COLO829 (cell line): ENCODE data around the gene CCK.

Source experiments
- DNase-seq: peaks from one replicate; pipeline ENCODE4 v3.0.0; 2012; ENCODE audit warnings: low spot score

Gene CCK

DNA sequence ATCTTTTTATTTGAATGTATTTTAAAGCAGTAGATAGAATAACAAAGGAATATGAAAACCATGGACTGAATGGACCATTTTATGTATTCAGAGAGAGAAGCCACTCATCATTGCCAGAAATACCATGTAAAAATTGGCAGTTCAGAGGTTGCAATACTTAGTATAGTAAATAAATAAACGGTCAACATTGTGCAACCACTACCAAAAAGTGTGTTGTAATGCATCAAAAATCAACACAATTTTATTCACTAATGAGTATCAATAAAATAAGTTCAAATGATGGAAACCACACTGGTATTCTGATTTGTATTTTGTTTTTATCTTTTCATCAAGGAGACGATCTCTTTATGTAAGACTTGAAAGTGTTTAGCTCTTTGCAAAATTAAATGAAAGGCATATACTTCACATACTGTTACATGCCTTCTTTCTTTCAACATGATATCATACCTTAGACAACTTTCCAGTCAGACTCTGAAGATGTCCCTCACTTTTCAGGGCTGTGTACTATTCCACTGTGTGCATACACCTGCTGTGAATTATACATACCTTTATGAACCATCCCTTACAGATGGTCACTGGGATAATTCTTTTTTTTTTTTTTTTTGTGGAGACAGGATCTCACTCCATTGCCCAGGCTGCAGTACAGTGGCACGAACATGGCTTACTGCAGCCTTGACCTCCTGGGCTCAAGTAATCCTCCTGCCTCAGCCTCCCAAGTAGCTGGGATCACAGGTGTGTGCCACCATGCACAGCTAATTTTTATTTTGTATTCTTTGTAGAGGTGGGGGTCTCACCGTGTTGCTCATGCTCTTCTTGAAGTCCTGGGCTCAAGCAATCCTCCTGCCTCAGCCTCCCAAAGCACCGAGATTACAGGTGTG, 40.3 kb downstream of the CCK start:
- no peak for DNase-seq

DNA sequence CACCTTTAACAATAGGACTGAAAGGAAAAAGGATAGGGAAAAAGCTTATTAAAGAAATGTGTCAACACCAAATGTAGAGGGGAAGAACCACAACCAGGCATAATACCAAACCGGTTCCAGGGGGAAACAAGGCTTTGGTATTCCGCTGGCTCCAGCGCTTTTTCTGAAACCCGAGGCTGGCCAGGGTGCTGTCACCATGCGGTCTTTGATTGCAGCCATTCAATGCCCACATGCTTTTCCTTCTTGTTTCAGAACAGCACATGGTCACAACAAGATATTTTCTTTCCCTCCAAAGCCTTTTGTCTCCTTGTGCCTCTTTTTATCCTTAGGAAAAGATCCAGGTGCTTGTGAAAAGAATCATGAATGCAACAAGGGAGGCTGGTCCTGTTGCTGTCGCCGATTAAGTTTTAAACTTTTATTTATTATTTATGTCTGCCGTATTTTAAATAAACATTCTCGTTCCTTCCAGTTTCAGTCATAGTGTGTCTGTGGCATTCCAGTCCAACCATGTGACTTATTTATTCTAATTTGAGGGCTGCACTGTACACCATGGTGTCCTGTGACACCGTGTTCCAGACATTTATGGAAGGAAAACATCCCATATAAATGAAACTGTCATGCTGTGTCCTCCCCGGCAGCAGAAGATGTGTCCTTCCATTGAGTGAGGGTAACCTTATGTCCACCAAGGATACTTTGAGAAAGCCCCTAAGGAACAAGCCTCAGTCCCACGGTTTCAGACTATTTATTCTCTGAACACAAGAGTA, 41.1 kb downstream of the CCK start:
- no peak for DNase-seq

DNA sequence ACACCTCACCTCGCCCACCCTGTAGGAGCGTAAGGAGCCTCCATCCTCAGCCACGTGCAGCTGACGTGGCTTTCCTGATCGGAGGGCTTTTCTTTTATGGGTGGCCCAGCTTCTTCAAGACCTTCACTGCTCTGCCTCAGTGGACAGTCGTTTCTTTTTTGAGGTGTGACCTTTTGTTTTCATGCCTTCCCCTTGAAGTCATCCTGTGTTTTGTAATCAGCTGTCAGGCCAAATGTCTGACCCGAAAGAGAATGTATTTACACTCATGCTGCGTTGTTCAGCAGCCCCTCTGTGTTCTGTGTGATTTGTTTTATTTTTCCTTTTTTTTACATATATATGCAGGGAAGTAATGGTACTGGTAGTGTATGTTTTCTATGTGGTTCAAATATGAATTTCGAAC, 41.8 kb downstream of the CCK start:
- no peak for DNase-seq

DNA sequence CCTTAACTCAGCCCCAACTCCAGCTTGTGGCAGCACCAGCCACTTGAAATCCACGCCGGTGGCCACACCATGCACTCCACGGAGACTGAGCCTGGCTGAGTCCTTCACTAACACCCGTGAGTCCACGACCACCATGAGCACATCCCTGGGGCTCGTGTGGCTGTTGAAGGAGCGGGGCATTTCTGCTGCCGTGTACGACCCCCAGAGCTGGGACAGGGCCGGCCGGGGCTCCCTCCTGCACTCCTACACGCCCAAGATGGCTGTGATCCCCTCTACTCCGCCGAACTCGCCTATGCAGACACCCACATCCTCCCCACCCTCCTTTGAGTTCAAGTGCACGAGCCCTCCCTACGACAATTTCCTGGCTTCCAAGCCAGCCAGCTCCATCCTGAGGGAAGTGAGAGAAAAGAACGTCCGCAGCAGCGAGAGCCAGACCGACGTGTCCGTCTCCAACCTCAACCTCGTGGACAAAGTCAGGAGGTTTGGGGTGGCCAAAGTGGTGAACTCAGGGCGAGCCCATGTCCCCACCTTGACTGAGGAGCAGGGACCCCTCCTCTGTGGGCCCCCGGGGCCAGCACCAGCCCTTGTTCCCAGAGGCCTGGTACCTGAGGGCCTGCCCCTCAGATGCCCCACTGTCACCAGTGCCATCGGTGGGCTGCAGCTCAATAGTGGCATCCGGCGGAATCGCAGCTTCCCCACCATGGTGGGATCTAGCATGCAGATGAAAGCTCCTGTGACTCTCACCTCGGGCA, 42.9 kb downstream of the CCK start:
- no peak for DNase-seq

DNA sequence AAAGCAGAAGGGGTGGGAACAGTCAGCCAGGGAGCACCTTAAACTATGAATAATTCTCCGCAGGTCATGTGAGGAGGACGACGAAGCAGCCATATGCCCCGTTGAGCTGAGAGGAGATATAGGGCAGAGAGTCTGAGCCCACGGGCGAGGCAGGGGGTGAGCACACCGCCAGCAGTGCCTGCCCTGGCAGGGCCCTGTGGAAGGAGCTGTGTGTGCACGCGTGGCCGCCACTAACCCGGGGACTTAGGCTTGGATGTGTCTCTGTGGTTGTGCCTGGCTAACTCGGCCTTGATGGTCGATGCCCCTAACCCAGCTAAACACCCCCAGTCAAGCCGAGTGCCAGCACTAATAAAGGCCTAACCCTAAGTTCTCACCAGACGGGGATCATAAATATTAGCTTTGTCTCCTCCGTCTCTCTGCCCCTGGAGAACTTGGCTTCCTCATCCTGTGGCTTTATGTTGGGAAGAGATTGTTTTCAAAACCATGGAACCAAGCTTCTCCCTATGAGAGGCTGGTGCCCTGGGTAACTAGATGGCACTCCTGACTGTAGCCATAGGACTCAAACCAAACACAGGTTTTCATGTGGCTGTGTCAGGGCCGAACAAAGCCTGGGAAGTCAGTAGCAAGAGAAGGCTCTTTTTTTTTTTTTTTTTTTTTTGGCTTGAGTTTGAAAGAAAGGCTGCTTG, 45.4 kb downstream of the CCK start:
- no peak for DNase-seq

DNA sequence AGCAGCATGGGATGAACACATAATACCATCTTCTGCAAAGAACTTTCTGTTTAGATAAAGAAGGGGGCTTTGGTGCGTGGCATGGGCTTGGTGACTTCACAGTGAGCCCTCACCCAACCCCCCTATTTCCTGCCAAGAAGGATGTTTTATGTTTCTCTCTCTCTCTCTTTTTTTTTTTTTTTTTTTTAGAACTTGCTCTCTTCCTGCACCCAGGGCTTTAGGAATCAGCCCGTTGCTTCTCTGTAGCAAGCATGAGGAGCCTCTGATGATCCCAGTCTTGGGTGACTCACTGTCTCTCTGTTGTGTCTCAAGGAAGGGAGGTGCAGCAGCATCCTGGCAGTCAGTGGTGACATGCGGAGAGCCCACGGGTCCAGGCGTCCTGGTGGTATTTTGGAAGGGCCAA, 49.1 kb downstream of the CCK start:
- no peak for DNase-seq

DNA sequence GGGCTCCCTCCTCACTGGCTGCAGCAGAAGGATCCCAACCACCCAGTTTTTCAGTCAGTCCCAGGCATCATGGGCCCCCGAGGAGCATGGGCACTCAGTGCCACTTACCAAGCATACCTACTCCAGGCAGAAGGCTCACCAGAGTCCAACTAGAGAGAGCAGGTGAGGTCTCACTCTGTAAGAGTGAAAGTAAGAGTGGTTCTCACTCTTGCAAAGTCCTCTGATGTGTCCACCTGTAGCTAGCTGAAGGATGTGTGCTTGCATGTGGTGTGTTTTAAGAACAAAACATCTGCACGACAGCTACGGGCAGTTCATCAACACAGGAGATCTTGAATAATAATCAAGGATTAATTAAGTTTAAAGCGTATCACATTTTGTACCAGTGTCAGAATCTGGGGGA, 49.7 kb downstream of the CCK start:
- DNase-seq, result no peak

DNA sequence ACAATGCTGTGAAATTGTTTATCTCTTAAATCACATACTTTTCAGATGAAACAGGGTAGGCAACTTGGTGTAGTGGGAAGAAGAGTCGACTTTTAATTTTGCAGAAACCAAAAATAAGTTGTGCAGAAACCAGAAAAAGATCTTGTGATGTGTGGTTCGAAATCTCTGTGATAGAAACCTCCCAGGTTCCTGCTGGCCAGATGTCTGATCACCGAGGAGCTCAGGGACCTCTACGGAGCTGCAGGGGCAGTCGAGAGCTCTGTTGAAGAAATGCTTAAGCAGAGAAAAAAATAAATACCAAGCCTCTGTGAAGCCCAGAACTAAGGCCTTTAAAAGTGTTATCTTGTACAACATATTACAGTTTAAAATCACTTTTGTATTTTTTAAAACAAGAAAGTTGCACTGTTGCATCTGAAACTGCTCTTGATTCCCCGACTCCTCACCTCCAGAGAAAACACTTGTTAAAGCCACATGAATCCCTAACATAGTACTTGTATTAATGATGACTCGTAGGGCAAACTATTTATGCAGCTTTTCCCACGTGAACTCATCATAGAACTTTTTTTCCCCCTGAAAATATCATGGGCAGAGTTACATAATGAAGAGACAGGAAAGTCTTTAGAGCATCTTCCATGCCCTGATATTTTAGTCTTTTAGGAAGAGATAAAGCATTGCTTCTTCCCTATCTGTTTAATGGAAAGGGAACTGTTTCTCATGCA, 51.3 kb downstream of the CCK start:
- DNase-seq, result no peak

DNA sequence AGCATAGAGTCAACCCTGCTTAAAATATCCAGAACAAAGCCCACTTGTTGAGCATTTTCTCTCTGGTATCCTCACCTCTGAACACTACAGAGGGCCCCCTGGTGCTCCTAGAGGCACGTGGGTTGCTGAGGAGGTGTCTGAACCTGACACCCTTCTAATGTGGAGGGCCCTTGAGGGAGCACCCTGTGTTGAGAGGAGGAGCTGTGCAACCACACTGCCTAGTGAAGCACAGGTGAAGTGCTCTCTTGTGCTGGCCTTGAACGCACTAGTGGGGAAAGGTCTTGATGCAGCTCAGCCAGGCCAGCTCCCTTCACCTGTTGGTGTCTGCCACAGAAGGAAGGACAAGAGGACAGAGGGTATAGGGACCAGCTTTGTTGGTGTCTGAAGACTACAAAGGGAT, 51.9 kb downstream of the CCK start:
- no peak for DNase-seq

DNA sequence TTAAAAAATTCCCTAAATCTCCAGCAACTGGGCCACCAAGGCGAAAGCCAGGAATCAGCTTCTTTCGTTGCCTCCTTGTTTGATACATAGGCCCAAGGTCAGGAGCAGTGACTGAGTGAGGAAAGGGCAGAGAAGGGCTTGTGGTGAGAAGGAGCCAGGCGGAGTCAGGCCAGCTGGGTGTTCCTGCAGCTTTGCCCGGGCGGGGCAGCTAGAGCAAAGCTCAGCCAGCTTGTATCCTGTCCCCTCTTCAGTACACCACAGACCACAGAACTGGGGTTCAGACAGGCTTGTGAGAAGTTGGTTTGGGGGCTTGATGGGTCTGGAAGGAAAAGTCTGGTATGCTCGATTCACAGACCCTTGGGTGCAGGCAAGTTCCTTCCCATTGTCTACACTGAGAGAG, 52.6 kb downstream of the CCK start:
- DNase-seq, result no peak

DNA sequence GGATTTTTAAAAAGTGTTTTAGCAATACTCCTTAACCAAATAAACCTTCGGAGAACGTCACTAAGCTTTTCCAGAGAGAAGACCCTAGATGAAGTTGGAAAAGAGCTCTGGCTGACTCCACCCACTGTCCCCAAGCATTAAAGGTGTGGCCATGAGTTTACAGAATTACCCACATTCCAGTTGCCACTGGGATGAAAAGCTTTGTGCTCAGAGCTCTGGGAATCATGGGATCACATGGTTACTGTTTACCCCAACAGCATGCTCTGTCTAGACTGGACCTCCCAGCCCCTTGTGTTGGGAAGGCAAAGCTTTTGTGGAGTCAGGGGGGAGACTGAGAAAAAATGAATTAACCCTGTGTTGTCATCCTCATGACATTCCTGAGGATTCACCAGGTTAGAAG, 55.3 kb downstream of the CCK start:
- DNase-seq, result no peak

DNA sequence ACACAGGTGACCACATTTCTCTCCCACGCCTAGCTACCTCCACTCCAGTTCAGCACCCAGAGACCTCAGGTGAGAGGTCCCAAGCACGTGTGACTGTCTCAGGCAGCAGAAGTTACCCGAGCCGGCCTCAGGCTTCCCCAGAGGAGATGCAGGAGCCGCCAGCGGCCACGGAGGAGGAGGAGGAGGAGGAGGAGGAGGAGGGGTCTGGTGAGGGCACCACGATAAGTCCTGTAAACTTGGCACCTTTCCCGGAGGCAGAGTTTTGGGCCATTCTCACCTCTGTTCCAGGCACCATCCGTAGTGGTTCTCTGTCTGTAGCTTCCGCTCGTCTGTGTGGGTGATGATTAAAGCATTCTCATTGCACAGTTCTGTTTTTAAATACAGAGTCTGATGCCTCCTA, 56.1 kb downstream of the CCK start:
- DNase-seq, result no peak
